ENCODE data around the gene TMPRSS6.

DNA sequence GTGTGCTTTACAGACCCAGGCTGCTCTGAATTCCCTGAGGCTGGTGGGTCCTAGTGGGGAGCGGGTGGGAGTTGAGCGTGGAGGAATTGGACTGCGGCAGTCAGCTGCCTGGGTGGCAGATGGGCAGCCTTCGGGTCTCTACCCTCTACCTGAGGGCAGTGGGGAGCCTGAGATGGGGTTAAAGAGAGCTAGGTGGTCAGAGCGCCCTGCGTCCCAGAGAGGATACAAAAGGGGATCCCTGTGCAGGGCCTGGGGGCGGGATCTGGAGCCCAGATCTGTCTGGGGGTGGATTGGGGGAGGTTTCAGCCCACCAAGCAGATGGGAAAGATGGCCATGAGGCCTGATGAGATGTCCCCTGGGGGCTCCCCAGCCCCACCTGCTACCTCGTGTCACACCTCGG lies 39.8 kb downstream of the TMPRSS6 start:
- TF ChIP-seq CTCF (conservative IDR thresholded peaks at IDR 0.05 in 1 of 2, IDR thresholded peaks at IDR 0.05 in 1 of 2; ENCODE audit: low read depth in 1 of 2, low read length in 2 of 2) = no peak
- no peak for TF ChIP-seq EZH2 (IDR thresholded peaks at IDR 0.05; ENCODE audit: low read length, missing control alignments)
